HEK293 (cell line): ENCODE results near the gene ARL8A.
A peak's percentile ranks its signal among the peaks of the same experiment; 100 is the strongest.

Source experiments
- GLI4 ChIP-seq: fragments of 450-650 bp; formaldehyde crosslinking; IDR thresholded peaks from 2 replicates; pipeline ENCODE4 v1.5.1; 2016; ENCODE audit warnings: missing biosample characterization, missing genetic modification characterization
- GLIS2 ChIP-seq: fragments of 450-650 bp; formaldehyde crosslinking; IDR thresholded peaks from 2 replicates; pipeline ENCODE4 v1.5.1; 2016; ENCODE audit warnings: missing biosample characterization, missing genetic modification characterization
- HOXA7 ChIP-seq: sonication (generic); formaldehyde crosslinking; IDR thresholded peaks from 2 replicates; pipeline ENCODE4 v1.8.1; 2022; ENCODE audit warnings: missing genetic modification reagents, borderline replicate concordance
- KLF1 ChIP-seq: fragments of 450-650 bp; formaldehyde crosslinking; IDR thresholded peaks from 2 replicates; pipeline ENCODE4 v1.5.1; 2016; ENCODE audit warnings: missing biosample characterization, missing genetic modification characterization
- KLF17 ChIP-seq: fragments of 450-650 bp; formaldehyde crosslinking; IDR thresholded peaks from 2 replicates; pipeline ENCODE4 v1.5.1; 2016; ENCODE audit warnings: missing biosample characterization, missing genetic modification characterization
- KLF8 ChIP-seq: fragments of 450-650 bp; formaldehyde crosslinking; IDR thresholded peaks from 2 replicates; pipeline ENCODE4 v1.5.1; 2016; ENCODE audit warnings: missing biosample characterization, missing genetic modification characterization
- SETDB1 ChIP-seq: IDR thresholded peaks from one replicate; pipeline ENCODE4 v1.6.1; 2017; ENCODE audit warnings: mild to moderate bottlenecking, low read length, moderate library complexity, mixed read lengths; ENCODE audit not compliant: insufficient read length
- SP7 ChIP-seq: fragments of 450-650 bp; formaldehyde crosslinking; IDR thresholded peaks from 2 replicates; pipeline ENCODE4 v1.5.1; 2016; ENCODE audit warnings: missing biosample characterization, missing genetic modification characterization
- ZBTB17 ChIP-seq: fragments of 450-650 bp; formaldehyde crosslinking; IDR thresholded peaks from 2 replicates; pipeline ENCODE4 v1.5.1; 2016; ENCODE audit warnings: missing biosample characterization, missing genetic modification characterization
- ZBTB21 ChIP-seq: fragments of 450-650 bp; formaldehyde crosslinking; IDR thresholded peaks from 2 replicates; pipeline ENCODE4 v1.5.1; 2017; ENCODE audit warnings: missing biosample characterization, missing genetic modification characterization
- ZNF133 ChIP-seq: fragments of 450-650 bp; formaldehyde crosslinking; IDR thresholded peaks from 2 replicates; pipeline ENCODE4 v1.5.1; 2016; ENCODE audit warnings: missing biosample characterization, missing genetic modification characterization
- ZNF140 ChIP-seq: fragments of 450-650 bp; formaldehyde crosslinking; IDR thresholded peaks from 2 replicates; pipeline ENCODE4 v1.5.1; 2016; ENCODE audit warnings: missing biosample characterization, missing genetic modification characterization
- ZNF16 ChIP-seq: fragments of 450-650 bp; formaldehyde crosslinking; IDR thresholded peaks from 2 replicates; pipeline ENCODE4 v1.5.1; 2016; ENCODE audit warnings: low read depth, missing biosample characterization, missing genetic modification characterization
- ZNF184 ChIP-seq: fragments of 450-650 bp; IDR thresholded peaks from 2 replicates; pipeline ENCODE4 v1.5.1; 2018; ENCODE audit warnings: missing biosample characterization, mild to moderate bottlenecking, missing genetic modification characterization
- ZNF311 ChIP-seq: fragments of 450-650 bp; formaldehyde crosslinking; IDR thresholded peaks from 2 replicates; pipeline ENCODE4 v1.5.1; 2017; ENCODE audit warnings: missing biosample characterization, missing genetic modification characterization, borderline replicate concordance
- ZNF350 ChIP-seq: fragments of 450-650 bp; formaldehyde crosslinking; IDR thresholded peaks from 2 replicates; pipeline ENCODE4 v1.5.0; 2017; ENCODE audit warnings: missing biosample characterization, mild to moderate bottlenecking, missing genetic modification characterization
- ZNF423 ChIP-seq: fragments of 450-650 bp; formaldehyde crosslinking; IDR thresholded peaks from 2 replicates; pipeline ENCODE4 v1.5.1; 2016; ENCODE audit warnings: missing biosample characterization, missing genetic modification characterization
- ZNF426 ChIP-seq: fragments of 450-650 bp; formaldehyde crosslinking; IDR thresholded peaks from 2 replicates; pipeline ENCODE4 v1.5.1; 2017; ENCODE audit warnings: missing biosample characterization, missing genetic modification characterization, mild to moderate bottlenecking, inconsistent platforms, moderate library complexity
- ZNF433 ChIP-seq: fragments of 450-650 bp; formaldehyde crosslinking; IDR thresholded peaks from 2 replicates; pipeline ENCODE4 v1.5.1; 2016; ENCODE audit warnings: missing biosample characterization, missing genetic modification characterization, low read depth
- ZNF513 ChIP-seq: fragments of 450-650 bp; IDR thresholded peaks from 2 replicates; pipeline ENCODE4 v1.5.1; 2018; ENCODE audit warnings: missing biosample characterization, missing genetic modification characterization
- ZNF626 ChIP-seq: fragments of 450-650 bp; sonication (Bioruptor Pico); formaldehyde crosslinking; IDR thresholded peaks from 2 replicates; pipeline ENCODE4 v1.5.1; 2018; ENCODE audit warnings: missing biosample characterization, missing genetic modification characterization, inconsistent platforms
- ZNF660 ChIP-seq: fragments of 450-650 bp; IDR thresholded peaks from 2 replicates; pipeline ENCODE4 v1.5.1; 2018; ENCODE audit warnings: missing biosample characterization, mild to moderate bottlenecking, missing genetic modification characterization
- ZNF701 ChIP-seq: fragments of 450-650 bp; formaldehyde crosslinking; IDR thresholded peaks from 2 replicates; pipeline ENCODE4 v1.5.1; 2016; ENCODE audit warnings: missing biosample characterization, missing genetic modification characterization
- TF ChIP-seq, protein P1 (sequence below): fragments of 450-650 bp; formaldehyde crosslinking; optimal IDR thresholded peaks from 2 replicates; pipeline ENCODE3; 2016; ENCODE audit warnings: missing biosample characterization, mild to moderate bottlenecking, missing genetic modification characterization
- TF ChIP-seq, protein P2 (sequence below): fragments of 450-650 bp; formaldehyde crosslinking; IDR thresholded peaks from 2 replicates; pipeline ENCODE4 v1.5.1; 2016; ENCODE audit warnings: missing biosample characterization, missing genetic modification characterization
- TF ChIP-seq, protein P3 (sequence below): fragments of 450-650 bp; formaldehyde crosslinking; IDR thresholded peaks from 2 replicates; pipeline ENCODE4 v1.5.1; 2016; ENCODE audit warnings: missing biosample characterization, missing genetic modification characterization
- TF ChIP-seq, protein P4 (sequence below): fragments of 450-650 bp; formaldehyde crosslinking; IDR thresholded peaks from 2 replicates; pipeline ENCODE4 v1.5.1; 2016; ENCODE audit warnings: missing biosample characterization, missing genetic modification characterization
- TF ChIP-seq, protein P5 (sequence below): fragments of 450-650 bp; formaldehyde crosslinking; IDR thresholded peaks from 2 replicates; pipeline ENCODE4 v1.5.1; 2017; ENCODE audit warnings: missing biosample characterization, missing genetic modification characterization

Gene ARL8A

GRCh38 chr1:202106340-202107254, 37.9 kb downstream of the ARL8A start (continued):
- TF ChIP-seq, protein P1, sequence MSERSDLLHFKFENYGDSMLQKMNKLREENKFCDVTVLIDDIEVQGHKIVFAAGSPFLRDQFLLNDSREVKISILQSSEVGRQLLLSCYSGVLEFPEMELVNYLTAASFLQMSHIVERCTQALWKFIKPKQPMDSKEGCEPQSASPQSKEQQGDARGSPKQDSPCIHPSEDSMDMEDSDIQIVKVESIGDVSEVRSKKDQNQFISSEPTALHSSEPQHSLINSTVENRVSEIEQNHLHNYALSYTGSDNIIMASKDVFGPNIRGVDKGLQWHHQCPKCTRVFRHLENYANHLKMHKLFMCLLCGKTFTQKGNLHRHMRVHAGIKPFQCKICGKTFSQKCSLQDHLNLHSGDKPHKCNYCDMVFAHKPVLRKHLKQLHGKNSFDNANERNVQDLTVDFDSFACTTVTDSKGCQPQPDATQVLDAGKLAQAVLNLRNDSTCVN (tag by site-specific recombination): peak; percentile 10
- no peak for TF ChIP-seq ZNF133 (tag by site-specific recombination)
- TF ChIP-seq, protein P2, sequence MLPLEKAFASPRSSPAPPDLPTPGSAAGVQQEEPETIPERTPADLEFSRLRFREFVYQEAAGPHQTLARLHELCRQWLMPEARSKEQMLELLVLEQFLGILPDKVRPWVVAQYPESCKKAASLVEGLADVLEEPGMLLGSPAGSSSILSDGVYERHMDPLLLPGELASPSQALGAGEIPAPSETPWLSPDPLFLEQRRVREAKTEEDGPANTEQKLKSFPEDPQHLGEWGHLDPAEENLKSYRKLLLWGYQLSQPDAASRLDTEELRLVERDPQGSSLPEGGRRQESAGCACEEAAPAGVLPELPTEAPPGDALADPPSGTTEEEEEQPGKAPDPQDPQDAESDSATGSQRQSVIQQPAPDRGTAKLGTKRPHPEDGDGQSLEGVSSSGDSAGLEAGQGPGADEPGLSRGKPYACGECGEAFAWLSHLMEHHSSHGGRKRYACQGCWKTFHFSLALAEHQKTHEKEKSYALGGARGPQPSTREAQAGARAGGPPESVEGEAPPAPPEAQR (tag by site-specific recombination): no peak
- TF ChIP-seq GLI4: no peak
- no peak for TF ChIP-seq SP7 (tag by site-specific recombination)
- TF ChIP-seq ZNF350 (tag by site-specific recombination): no peak
- no peak for TF ChIP-seq ZNF660
- TF ChIP-seq, protein P3, sequence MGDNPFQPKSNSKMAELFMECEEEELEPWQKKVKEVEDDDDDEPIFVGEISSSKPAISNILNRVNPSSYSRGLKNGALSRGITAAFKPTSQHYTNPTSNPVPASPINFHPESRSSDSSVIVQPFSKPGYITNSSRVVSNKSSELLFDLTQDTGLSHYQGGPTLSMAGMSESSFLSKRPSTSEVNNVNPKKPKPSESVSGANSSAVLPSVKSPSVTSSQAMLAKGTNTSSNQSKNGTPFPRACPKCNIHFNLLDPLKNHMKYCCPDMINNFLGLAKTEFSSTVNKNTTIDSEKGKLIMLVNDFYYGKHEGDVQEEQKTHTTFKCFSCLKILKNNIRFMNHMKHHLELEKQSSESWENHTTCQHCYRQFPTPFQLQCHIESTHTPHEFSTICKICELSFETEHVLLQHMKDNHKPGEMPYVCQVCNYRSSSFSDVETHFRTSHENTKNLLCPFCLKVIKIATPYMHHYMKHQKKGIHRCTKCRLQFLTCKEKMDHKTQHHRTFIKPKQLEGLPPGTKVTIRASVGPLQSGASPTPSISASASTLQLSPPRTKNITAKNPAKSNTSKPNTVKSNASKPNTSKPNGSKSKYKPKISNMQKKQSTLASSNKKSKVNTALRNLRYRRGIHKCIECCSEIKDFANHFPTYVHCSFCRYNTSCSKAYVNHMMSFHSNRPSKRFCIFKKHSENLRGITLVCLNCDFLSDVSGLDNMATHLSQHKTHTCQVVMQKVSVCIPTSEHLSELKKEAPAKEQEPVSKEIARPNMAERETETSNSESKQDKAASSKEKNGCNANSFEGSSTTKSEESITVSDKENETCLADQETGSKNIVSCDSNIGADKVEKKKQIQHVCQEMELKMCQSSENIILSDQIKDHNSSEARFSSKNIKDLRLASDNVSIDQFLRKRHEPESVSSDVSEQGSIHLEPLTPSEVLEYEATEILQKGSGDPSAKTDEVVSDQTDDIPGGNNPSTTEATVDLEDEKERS (tag by site-specific recombination): no peak
- no peak for TF ChIP-seq ZNF513
- no peak for TF ChIP-seq KLF8
- no peak for TF ChIP-seq ZNF626 (tag by site-specific recombination)
- TF ChIP-seq ZNF701 (tag by site-specific recombination): no peak
- TF ChIP-seq, protein P4, sequence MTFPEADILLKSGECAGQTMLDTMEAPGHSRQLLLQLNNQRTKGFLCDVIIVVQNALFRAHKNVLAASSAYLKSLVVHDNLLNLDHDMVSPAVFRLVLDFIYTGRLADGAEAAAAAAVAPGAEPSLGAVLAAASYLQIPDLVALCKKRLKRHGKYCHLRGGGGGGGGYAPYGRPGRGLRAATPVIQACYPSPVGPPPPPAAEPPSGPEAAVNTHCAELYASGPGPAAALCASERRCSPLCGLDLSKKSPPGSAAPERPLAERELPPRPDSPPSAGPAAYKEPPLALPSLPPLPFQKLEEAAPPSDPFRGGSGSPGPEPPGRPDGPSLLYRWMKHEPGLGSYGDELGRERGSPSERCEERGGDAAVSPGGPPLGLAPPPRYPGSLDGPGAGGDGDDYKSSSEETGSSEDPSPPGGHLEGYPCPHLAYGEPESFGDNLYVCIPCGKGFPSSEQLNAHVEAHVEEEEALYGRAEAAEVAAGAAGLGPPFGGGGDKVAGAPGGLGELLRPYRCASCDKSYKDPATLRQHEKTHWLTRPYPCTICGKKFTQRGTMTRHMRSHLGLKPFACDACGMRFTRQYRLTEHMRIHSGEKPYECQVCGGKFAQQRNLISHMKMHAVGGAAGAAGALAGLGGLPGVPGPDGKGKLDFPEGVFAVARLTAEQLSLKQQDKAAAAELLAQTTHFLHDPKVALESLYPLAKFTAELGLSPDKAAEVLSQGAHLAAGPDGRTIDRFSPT (tag by site-specific recombination): peak; percentile 11; the same call in 1 of the 2 replicates
- no peak for TF ChIP-seq ZNF433
- no peak for TF ChIP-seq ZNF184 (tag by site-specific recombination)
- TF ChIP-seq ZNF311 (tag by site-specific recombination): no peak
- TF ChIP-seq ZBTB17 (tag by site-specific recombination): no peak
- TF ChIP-seq SETDB1: no peak
- no peak for TF ChIP-seq ZNF426 (tag by site-specific recombination)
- peak; percentile 41 for TF ChIP-seq KLF1 (tag by site-specific recombination)
- TF ChIP-seq ZBTB21 (tag by site-specific recombination): no peak
- no peak for TF ChIP-seq ZNF140 (tag by site-specific recombination)
- 0 out of 2 replicates have a peak, but pooled peaks have one; percentile 51 for TF ChIP-seq KLF17
- TF ChIP-seq ZNF16 (tag by site-specific recombination): no peak
- TF ChIP-seq, protein P5, sequence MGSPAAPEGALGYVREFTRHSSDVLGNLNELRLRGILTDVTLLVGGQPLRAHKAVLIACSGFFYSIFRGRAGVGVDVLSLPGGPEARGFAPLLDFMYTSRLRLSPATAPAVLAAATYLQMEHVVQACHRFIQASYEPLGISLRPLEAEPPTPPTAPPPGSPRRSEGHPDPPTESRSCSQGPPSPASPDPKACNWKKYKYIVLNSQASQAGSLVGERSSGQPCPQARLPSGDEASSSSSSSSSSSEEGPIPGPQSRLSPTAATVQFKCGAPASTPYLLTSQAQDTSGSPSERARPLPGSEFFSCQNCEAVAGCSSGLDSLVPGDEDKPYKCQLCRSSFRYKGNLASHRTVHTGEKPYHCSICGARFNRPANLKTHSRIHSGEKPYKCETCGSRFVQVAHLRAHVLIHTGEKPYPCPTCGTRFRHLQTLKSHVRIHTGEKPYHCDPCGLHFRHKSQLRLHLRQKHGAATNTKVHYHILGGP (tag by site-specific recombination): no peak
- TF ChIP-seq HOXA7 (CRISPR knock-in tag): no peak
- TF ChIP-seq ZNF423 (tag by site-specific recombination): peak; percentile 50; the same call in 1 of the 2 replicates
- TF ChIP-seq GLIS2 (tag by site-specific recombination): peak; percentile 50
